Measurements from ENCODE around the gene SULF2.

Gene SULF2

GRCh38 chr20:47818016-47818415, 32.7 kb upstream of the SULF2 start:
- TF ChIP-seq CTCF (conservative IDR thresholded peaks at IDR 0.05; ENCODE audit: low read depth, low read length), result no peak
- no peak overlapping the region for H3K4me3 ChIP-seq (ENCODE audit: low read length)
- no peak for DNase-seq (ENCODE audit: low read depth)

- TF ChIP-seq CTCF (conservative IDR thresholded peaks at IDR 0.05; ENCODE audit: low read depth, low read length), result no peak
- H3K4me3 ChIP-seq (ENCODE audit: low read length), result no peak overlapping the region
- DNase-seq (ENCODE audit: low read depth), result no peak
Measured at GRCh38 chr20:47817573-47817972, 32.3 kb upstream of the SULF2 start.

GRCh38 chr20:47816487-47817451, 31.5 kb upstream of the SULF2 start:
- DNase-seq (ENCODE audit: low read depth), result no peak
- no peak overlapping the region for H3K4me3 ChIP-seq (ENCODE audit: low read length)

GRCh38 chr20:47815866-47816265, 30.6 kb upstream of the SULF2 start:
- DNase-seq (ENCODE audit: low read depth), result no peak
- H3K4me3 ChIP-seq (ENCODE audit: low read length), result no peak overlapping the region
- no peak for TF ChIP-seq CTCF (conservative IDR thresholded peaks at IDR 0.05; ENCODE audit: low read depth, low read length)

More at GRCh38 chr20:47816487-47817451, 31.5 kb upstream of the SULF2 start:
- no peak for TF ChIP-seq CTCF (conservative IDR thresholded peaks at IDR 0.05; ENCODE audit: low read depth, low read length)

- no peak for DNase-seq (ENCODE audit: low read depth)
- TF ChIP-seq CTCF (conservative IDR thresholded peaks at IDR 0.05; ENCODE audit: low read depth, low read length), result no peak
- no peak overlapping the region for H3K4me3 ChIP-seq (ENCODE audit: low read length)
Measured at GRCh38 chr20:47815416-47815806, 30.1 kb upstream of the SULF2 start.

- no peak for TF ChIP-seq CTCF (conservative IDR thresholded peaks at IDR 0.05; ENCODE audit: low read depth, low read length)
- DNase-seq (ENCODE audit: low read depth), result no peak
- H3K4me3 ChIP-seq (ENCODE audit: low read length), result no peak overlapping the region
Measured at GRCh38 chr20:47814632-47815415, 29.5 kb upstream of the SULF2 start.
